Keratinocyte (primary cell): Measurements from ENCODE around the gene ARG1.

ENCODE experiments used
- CTCF ChIP-seq, 3 experiments: IDR thresholded peaks in 1 of 3; conservative IDR thresholded peaks in 1 of 3; optimal IDR thresholded peaks in 1 of 3; 2 replicates in 2 of 3; 3 replicates in 1 of 3; pipeline versions ENCODE3 to v1.5.1; 2011; ENCODE audit warnings: low read length in 3 of 3, mild to moderate bottlenecking in 3 of 3, moderate library complexity in 2 of 3, control low read depth in 1 of 3, inconsistent platforms in 1 of 3; ENCODE audit not compliant: insufficient read depth in 2 of 3; ENCODE audit errors: extremely low read depth in 1 of 3
- EZH2 ChIP-seq: IDR thresholded peaks from one replicate; pipeline ENCODE4 v1.6.1; 2012; ENCODE audit warnings: inconsistent platforms, mild to moderate bottlenecking, low read length, moderate library complexity

- no peak for TF ChIP-seq CTCF (optimal IDR thresholded peaks at IDR 0.05 in 1 of 3, IDR thresholded peaks at IDR 0.05 in 1 of 3, conservative IDR thresholded peaks at IDR 0.05 in 1 of 3; ENCODE audit: extremely low read depth in 1 of 3, insufficient read depth in 2 of 3, low read length in 3 of 3)
- no peak for TF ChIP-seq EZH2
These were observed 23.2 kb upstream of the ARG1 start for GRCh38 chr6:131549811-131550210.
